Stimulated activated CD4-positive, alpha-beta T cell treated with anti-CD3 and anti-CD28 coated beads, Interleukin-1b, Interleukin-23, amount 100 ng/mL, for 48 hours (primary cell): ENCODE data around the gene HAAO.

ENCODE experiments used
- DNase-seq: peaks from one replicate; pipeline ENCODE4 v3.0.0-alpha.2; 2020

Gene HAAO

GRCh38 chr2:42767080-42767898 lies 25.1 kb downstream of the HAAO start:
- no peak for DNase-seq

GRCh38 chr2:42765686-42766085 lies 26.7 kb downstream of the HAAO start:
- DNase-seq: no peak

- no peak for DNase-seq
Measured at GRCh38 chr2:42764901-42765300, 27.5 kb downstream of the HAAO start.

- no peak for DNase-seq
Measured at GRCh38 chr2:42764096-42764495, 28.3 kb downstream of the HAAO start, which contains the start of gene OXER1. OXER1 (minus strand) TSS chr2:42764135; CDS start chr2:42764062, 73 bp downstream.

- DNase-seq: no peak
Measured at GRCh38 chr2:42762823-42763804, 29.3 kb downstream of the HAAO start.

GRCh38 chr2:42762155-42762554 lies 30.2 kb downstream of the HAAO start:
- no peak for DNase-seq

- DNase-seq: no peak
Measured at GRCh38 chr2:42761554-42761953, 30.8 kb downstream of the HAAO start.

GRCh38 chr2:42758751-42759150 lies 33.6 kb downstream of the HAAO start:
- DNase-seq: no peak

GRCh38 chr2:42757981-42758740 lies 34.2 kb downstream of the HAAO start:
- no peak for DNase-seq

GRCh38 chr2:42756966-42757513 lies 35.3 kb downstream of the HAAO start:
- DNase-seq: no peak

GRCh38 chr2:42756150-42756775 lies 36.1 kb downstream of the HAAO start:
- no peak for DNase-seq

GRCh38 chr2:42755191-42755880 lies 37.0 kb downstream of the HAAO start:
- no peak for DNase-seq

- DNase-seq: no peak
Measured at GRCh38 chr2:42754776-42755140, 37.6 kb downstream of the HAAO start.

- DNase-seq: no peak
Measured at GRCh38 chr2:42754021-42754775, 38.2 kb downstream of the HAAO start.

GRCh38 chr2:42752816-42753813 lies 39.3 kb downstream of the HAAO start:
- DNase-seq: no peak

- DNase-seq: no peak
Measured at GRCh38 chr2:42752314-42752713, 40.1 kb downstream of the HAAO start.

- no peak for DNase-seq
Measured at GRCh38 chr2:42748840-42749239, 43.5 kb downstream of the HAAO start.

GRCh38 chr2:42747422-42747821 lies 45.0 kb downstream of the HAAO start:
- DNase-seq: no peak

- DNase-seq: no peak
Measured at GRCh38 chr2:42744545-42745082, 47.8 kb downstream of the HAAO start.
